MCF 10A (cell line): Measurements from ENCODE around the gene RSPH9. TPM values are rescaled to one million over a fixed set of nuclear protein-coding genes. Genes with fewer than 3 reads are reported as not detected.
A peak's percentile ranks its signal among the peaks of the same experiment; 100 is the strongest.

Experiments
- BruUV-seq: library from RNA; stranded (reverse); fragments of 400-500 nt; replicated peaks from 2 replicates; lab custom pipeline; 2021; lab: Mats Ljungman, UMichigan
- CTCF ChIA-PET: fragments of 300-600 bp; sonication (Branson Sonifier 250); formaldehyde crosslinking; extraction: SDS; loops from one replicate; lab custom pipeline; 2021; ENCODE audit warnings: antibody characterized with exemption, inconsistent platforms; lab: Yijun Ruan, JAX
- POLR2A ChIA-PET: fragments of 300-600, 350-650 bp; sonication (Branson Sonifier 250); formaldehyde crosslinking; extraction: SDS; loops from one replicate; lab custom pipeline; 2020; ENCODE audit warnings: antibody characterized with exemption, inconsistent platforms; lab: Yijun Ruan, JAX
- DNase-seq: peaks from one replicate; pipeline ENCODE4 v3.0.0-alpha.2; 2018; ENCODE audit not compliant: unreplicated experiment
- H3K27ac Mint-ChIP-seq: one replicate; pipeline ENCODE4 v1.8.0; 2022; ENCODE audit warnings: mild to moderate bottlenecking, low read depth, mixed read lengths; ENCODE audit not compliant: unreplicated experiment
- H3K27me3 Mint-ChIP-seq: one replicate; pipeline ENCODE4 v1.8.0; 2022; ENCODE audit warnings: mixed read lengths; ENCODE audit not compliant: insufficient read depth, unreplicated experiment
- H3K36me3 Mint-ChIP-seq: one replicate; pipeline ENCODE4 v1.8.0; 2022; ENCODE audit warnings: mild to moderate bottlenecking, moderate library complexity, mixed read lengths; ENCODE audit not compliant: insufficient read depth, unreplicated experiment
- H3K4me1 Mint-ChIP-seq: one replicate; pipeline ENCODE4 v1.8.0; 2022; ENCODE audit warnings: mixed read lengths; ENCODE audit not compliant: insufficient read depth, unreplicated experiment
- H3K4me3 Mint-ChIP-seq: one replicate; pipeline ENCODE4 v1.8.0; 2022; ENCODE audit warnings: mild to moderate bottlenecking, moderate library complexity, mixed read lengths; ENCODE audit not compliant: unreplicated experiment
- H3K9me3 Mint-ChIP-seq: one replicate; pipeline ENCODE4 v1.8.0; 2022; ENCODE audit warnings: mixed read lengths; ENCODE audit not compliant: unreplicated experiment
- intact Hi-C: fragments of 100-400 bp; cut with micrococcal nuclease; formaldehyde crosslinking; loops from 2 replicates; pipeline ENCODE4 v1.14.1; 2022
- total RNA-seq: library from RNA; stranded (reverse); gene quantifications from 2 replicates; pipeline ENCODE4 v1.2.3, GENCODE V29; 2022
- TF ChIP-seq, protein P1 (sequence below): fragments of 200-600 bp; IDR thresholded peaks from one replicate; pipeline ENCODE4 v1.8.0; 2022; ENCODE audit warnings: antibody characterized with exemption, mild to moderate bottlenecking; ENCODE audit not compliant: unreplicated experiment

Gene RSPH9
- total RNA-seq, 1 experiment from 2014 or later = not detected

DNA sequence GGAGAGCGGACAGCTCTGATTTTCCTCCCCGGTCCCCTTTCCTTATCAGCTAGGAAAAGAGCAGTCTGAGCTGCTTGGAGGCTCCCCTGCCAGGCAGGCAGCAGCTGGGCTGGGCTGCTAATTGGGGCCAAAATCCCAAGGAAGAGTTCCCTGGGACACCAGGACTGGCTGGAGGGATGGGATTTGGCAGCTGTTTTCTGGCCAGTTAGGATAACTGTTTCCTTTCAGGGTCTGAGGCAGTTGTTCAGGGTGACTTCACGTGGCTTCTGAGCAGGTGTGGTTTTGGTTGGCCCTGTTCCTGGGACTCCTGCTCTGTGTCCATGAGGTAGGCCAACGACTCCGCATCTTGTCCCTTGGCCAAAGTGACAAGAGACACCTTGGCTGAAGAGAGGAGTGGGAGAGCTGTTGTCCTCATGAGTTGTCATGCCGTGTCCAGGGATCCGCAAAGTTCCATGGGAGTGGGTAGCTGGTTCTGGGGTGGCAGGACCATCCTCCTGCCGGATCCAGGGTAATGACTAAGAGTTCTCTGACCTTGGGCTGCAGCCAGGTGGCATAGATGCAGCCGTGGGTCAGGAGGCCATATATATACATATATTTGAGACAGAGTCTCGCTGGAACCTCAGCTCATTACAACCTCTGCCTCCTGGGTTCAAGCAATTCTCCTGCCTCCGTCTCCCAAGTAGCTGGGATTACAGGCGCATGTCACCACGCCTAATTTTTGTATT is 21.5 kb downstream of the RSPH9 start:
- CTCF ChIA-PET = interaction anchor here (0.6 to 5.9 kb wide), 26 partner anchors 9 to 578 kb away, joined by 3 to 58 read pairs (median 5); partner anchors contain the start of genes MRPS18A and VEGFA
- BruUV-seq = no TSS peak
- no peaks in the 10 kb centered on the region for H3K27me3 Mint-ChIP-seq

DNA sequence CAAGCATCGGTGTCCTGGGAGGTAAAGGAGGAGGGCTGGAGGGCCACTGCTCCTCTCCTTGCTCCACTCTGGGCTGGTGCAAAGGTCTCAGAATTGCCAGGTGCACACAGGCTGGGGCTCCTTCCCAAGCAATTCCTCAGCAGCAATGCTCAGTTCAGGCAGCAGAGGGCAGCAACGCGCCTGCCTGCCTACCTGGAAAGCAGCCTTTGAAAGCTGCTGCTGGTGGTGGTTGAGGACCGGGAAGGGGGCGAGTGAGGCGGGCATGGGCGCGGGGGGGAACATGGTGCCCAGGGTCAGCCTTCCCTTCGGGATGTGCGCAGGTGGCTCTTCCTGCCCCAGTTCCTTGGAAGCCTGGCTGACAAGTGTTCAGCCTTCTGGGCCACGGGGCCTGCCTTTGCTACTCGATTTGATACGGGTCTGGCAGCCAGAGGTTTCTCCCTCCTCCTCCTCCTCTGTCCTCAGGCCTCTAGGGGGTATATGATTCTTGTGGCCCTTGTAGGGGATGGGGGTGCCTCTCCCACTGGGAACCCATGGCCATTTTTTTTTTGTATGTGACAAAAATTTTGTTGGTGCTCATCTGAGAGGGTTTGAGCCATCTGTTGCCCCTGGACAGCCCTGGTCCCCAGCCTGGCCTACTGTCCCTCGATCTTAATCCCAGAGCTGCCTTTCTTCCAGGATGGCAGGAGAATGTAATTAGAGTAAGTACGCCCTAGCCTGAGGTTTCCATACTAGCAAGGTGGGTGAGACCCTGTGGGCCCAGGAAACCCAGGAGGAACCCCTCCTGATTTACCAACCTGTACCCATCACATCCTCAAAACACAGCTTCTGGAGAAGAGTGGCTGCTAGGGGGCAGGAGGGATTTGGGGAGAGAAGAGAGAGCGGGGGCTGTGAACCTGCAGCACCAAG is 22.7 kb downstream of the RSPH9 start:
- BruUV-seq = TSS peak; percentile 5
- POLR2A ChIA-PET = interaction anchor here (0.6 to 10.0 kb wide), 16 partner anchors 11 to 412 kb away, joined by 3 to 80 read pairs (median 4); partner anchors contain the start of genes MAD2L1BP, MRPS18A and VEGFA

More for the DNA sequence above, 21.5 kb downstream of the RSPH9 start:
- TF ChIP-seq, protein P1, sequence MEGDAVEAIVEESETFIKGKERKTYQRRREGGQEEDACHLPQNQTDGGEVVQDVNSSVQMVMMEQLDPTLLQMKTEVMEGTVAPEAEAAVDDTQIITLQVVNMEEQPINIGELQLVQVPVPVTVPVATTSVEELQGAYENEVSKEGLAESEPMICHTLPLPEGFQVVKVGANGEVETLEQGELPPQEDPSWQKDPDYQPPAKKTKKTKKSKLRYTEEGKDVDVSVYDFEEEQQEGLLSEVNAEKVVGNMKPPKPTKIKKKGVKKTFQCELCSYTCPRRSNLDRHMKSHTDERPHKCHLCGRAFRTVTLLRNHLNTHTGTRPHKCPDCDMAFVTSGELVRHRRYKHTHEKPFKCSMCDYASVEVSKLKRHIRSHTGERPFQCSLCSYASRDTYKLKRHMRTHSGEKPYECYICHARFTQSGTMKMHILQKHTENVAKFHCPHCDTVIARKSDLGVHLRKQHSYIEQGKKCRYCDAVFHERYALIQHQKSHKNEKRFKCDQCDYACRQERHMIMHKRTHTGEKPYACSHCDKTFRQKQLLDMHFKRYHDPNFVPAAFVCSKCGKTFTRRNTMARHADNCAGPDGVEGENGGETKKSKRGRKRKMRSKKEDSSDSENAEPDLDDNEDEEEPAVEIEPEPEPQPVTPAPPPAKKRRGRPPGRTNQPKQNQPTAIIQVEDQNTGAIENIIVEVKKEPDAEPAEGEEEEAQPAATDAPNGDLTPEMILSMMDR = no peak
- H3K9me3 Mint-ChIP-seq = no peaks in the 10 kb centered on the region
- no peak overlapping the region for H3K27ac Mint-ChIP-seq
- no peak for DNase-seq
- POLR2A ChIA-PET = interaction anchor here (0.8 to 10.0 kb wide), 10 partner anchors 10 to 413 kb away, joined by 3 to 80 read pairs (median 6); partner anchors contain the start of genes MRPS18A and VEGFA
- H3K4me3 Mint-ChIP-seq = no peak overlapping the region
- peaks cover 30% of the 10 kb centered on the region for H3K4me1 Mint-ChIP-seq
- H3K36me3 Mint-ChIP-seq = peaks cover 25% of the 10 kb centered on the region
- intact Hi-C loops = loop anchor here (2.0 to 5.0 kb wide), 3 partner anchors 34 to 108 kb away; no protein-coding TSS in a partner anchor

DNA sequence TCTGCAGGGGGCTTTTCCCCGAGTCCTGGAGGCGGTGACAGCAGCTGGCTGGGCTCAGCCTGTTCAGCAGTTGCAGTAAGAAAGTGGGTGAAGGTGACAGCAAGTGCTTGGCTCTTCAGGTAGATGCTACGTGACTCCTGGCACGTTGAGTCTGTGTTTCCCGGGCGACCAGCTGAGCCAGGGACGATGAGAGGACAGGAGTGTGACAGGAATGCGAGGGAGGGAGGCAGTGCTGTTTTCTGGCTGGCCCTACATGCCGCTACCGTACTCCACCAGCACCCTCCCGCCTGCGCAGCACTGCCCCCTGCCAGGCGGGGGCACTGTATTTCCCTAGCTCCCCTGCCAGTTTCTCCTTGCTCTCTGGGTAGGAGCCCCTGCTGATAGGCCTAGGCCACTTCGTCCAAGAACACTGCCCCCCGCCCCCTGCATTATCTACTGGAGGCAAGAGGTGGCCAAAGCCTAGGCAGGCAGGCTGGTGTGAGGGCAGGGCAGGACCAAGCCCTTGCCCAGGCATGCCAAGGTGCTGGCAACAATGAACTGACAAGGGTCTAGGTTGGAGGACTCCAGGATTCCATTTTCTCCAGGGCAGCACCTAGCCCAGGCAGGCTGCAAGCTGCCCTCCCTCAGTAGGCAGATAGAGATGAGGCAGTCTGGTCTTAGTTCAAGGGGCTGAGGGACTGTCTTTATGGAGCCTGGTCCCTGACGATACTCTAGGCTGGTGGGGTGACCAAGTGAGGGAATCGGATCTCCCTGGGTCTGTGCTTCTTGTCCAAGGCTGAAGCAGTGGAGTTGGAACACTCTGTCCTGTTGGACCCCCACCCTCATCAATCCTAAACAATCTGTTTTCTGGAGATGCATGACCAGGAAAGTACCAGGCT is 23.6 kb downstream of the RSPH9 start:
- BruUV-seq = no TSS peak
- no peaks in the 10 kb centered on the region for H3K9me3 Mint-ChIP-seq
- H3K36me3 Mint-ChIP-seq = peaks cover 41% of the 10 kb centered on the region
- H3K27ac Mint-ChIP-seq = peak overlapping the region; percentile 71
- DNase-seq = peak; percentile 67
- no peaks in the 10 kb centered on the region for H3K27me3 Mint-ChIP-seq
- H3K4me3 Mint-ChIP-seq = no peak overlapping the region
- intact Hi-C loops = loop anchor here (5.0 kb wide), 2 partner anchors 34 to 36 kb away; no protein-coding TSS in a partner anchor
- TF ChIP-seq, protein P1 = peak; percentile 35
- H3K4me1 Mint-ChIP-seq = peaks cover 28% of the 10 kb centered on the region
- CTCF ChIA-PET = interaction anchor here (0.6 to 5.9 kb wide), 22 partner anchors 7 to 587 kb away, joined by 3 to 58 read pairs (median 6); partner anchors contain the start of gene VEGFA
- POLR2A ChIA-PET = interaction anchor here (0.6 to 10.0 kb wide), 15 partner anchors 12 to 411 kb away, joined by 3 to 80 read pairs (median 5); partner anchors contain the start of genes MAD2L1BP, MRPS18A and VEGFA

More for the DNA sequence above, 22.7 kb downstream of the RSPH9 start:
- Mint-ChIP-seq H3K9me3 (no peaks in the 10 kb centered on the region), H3K4me1 (peaks cover 30% of the 10 kb centered on the region), H3K4me3 (peak overlapping the region; percentile 3), H3K27ac (peak overlapping the region; percentile 71), H3K27me3 (no peaks in the 10 kb centered on the region), H3K36me3 (peaks cover 34% of the 10 kb centered on the region)
- CTCF ChIA-PET = interaction anchor here (0.6 to 5.9 kb wide), 35 partner anchors 8 to 587 kb away, joined by 3 to 58 read pairs (median 5); partner anchors contain the start of genes MRPS18A and VEGFA
- TF ChIP-seq, protein P1 = peak; percentile 87
- intact Hi-C loops = loop anchor here (1.0 to 5.0 kb wide), 6 partner anchors 35 to 412 kb away; no protein-coding TSS in a partner anchor
- peak; percentile 81 for DNase-seq
